NCI-H446 treated with DMSO at 0.1 percent for 48 hours (cell line): Measurements from ENCODE around the gene ZBTB1.

Experiments used
- DNase-seq: peaks from one replicate; lab custom pipeline; 2025; lab: John Stamatoyannopoulos, UW

Gene ZBTB1

DNA sequence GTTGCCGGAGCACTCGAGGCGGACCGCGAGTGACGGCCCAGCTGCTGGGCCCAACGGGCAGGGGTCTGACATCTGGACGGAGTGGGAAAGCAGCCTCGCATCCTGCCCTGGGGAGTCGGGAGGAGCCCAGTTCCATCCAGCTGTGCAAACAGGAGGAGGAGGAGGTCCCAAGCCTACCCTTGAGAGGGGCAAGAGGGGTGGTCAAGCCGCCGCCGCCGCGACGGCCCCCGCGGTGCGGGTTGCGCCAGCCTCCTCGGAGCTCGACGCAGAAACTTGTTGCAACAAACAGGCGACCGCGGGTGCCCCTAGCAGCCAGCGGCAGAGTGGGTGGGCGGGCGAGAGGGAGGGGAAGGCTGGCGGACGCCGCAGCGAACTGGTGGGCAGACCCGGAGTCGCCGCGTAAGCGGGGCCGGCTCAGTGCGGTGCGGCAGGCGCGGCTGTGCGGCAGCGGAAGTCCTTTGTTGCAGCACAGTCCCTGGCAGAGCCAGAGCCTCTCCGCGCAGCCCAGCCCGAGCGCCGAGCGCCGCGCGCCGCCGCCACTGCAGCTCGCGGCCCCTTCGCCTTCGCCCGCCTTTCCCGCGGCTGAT, at the start of gene ZBTB1:
ZBTB1 (plus strand) TSS at position 461 of the 587 bp plus-strand sequence. CDS start 16,735 bp downstream, outside the sequence.
- peak; percentile 77 for DNase-seq

DNA sequence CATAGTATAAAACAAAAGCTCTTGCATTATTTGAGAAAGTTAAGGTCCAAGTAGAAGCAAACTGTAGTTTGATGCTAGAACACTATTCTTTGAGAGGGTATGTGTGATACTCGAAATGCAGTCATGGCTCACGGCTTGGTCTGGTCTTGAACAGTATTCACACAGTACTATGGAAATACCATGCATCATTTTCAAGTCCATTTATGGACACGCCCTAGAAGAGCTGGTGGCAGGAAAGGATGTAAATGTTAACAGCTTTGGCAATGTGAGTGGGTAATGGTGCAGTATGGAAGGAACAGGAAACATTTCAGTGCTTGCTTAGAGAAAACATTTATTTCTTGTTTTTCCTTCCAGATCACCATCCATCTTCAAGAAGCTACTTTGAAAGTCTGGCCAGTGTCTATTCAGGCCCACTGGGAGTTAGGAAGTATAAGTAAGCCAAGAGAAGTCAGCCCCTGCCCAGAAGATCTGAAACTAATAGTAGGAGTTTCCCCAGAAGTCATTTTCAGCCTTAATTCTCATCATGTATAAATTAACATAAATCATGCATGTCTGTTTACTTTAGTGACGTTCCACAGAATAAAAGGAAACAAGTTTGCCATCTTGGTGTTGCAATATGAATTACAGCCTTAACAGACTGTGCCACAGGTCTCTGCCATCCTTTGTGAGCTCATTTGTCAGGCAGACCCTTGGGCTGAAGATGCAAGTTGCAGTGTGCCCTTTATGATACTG, 45.0 kb upstream of the ZBTB1 start:
- DNase-seq: no peak

DNA sequence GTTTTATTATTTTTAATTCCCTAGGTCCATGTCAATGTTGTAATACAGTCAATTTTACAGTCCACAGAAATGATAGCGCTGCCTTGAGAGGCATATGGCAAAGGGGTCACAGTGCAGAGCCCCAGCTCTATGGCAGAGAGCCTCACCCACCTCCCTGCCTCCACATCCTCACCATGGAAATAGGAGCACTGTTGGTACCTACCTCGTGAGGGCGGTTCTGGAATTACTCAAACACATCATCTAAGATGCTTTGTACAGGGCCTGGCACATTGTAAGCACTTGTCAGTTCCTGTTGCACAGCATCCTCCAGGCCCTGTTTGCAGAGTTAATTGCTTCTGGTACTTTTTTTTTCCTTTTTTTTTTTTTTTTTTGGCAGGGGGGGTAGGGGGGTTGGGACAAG, 43.3 kb upstream of the ZBTB1 start:
- DNase-seq: no peak

GRCh38 chr14:64463195-64463594, 41.4 kb upstream of the ZBTB1 start:
- no peak for DNase-seq

- no peak for DNase-seq
Observed at GRCh38 chr14:64463873-64464272, 40.7 kb upstream of the ZBTB1 start.

- no peak for DNase-seq
Observed at GRCh38 chr14:64464651-64465050, 39.9 kb upstream of the ZBTB1 start.

- no peak for DNase-seq
Observed at GRCh38 chr14:64465191-64465822, 39.3 kb upstream of the ZBTB1 start, which contains the start of gene AKAP5. AKAP5 (plus strand) TSS chr14:64465499; CDS start chr14:64468395, 2,896 bp downstream.

DNA sequence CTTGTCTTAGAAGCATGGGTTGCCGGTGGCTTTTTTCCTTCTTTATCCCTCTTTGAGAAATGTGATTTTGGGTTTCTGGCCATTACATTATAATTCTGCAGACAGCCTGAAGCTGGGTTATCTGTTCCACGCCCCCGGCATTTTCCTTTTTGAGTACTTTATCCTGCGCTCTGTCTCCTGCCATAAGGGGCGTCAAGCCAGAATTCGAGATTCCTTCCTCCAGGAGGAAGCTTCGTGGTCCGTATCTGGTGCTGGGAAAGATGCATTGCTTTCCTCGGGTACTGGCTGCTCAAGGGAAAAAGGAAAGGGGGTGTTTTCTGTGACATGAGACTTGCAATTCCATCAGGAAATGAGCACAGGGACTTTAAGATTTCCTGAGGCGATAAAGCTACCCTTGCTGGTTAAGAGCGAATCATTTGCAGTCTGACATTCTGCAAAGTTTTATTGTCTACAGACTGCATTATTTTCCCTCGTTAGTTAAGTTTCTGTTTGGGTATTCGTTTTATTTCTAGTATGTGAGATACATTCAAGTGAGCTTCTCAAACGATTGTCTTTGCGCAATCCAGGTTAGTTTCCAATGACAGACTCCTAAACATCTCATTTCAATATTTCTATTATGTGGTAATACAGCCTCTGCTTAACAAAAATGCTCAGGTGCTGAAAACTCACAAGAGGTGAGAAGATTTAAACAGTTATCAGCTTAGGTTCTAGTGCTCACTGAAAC, 38.6 kb upstream of the ZBTB1 start:
- DNase-seq: no peak

- no peak for DNase-seq
Observed at GRCh38 chr14:64467101-64467500, 37.5 kb upstream of the ZBTB1 start.

DNA sequence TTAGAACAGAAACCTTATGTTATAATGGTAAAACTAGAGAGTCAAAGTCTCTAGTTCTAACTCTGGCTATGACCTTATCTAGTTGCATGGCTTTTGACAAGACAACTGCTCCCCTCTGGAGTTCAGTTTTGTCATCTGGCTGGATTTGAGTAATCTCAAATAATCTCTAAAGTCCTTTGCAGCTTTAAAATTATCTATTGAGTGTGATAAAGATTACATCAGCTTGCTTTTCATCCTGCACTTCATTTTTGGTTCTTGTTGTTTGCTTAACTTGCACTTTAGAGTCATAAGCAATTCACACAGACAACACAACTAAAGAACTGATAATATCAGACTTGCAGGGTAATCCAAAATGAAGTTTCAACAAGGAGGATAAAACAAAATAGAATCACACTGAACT, 37.0 kb upstream of the ZBTB1 start:
- DNase-seq: no peak

DNA sequence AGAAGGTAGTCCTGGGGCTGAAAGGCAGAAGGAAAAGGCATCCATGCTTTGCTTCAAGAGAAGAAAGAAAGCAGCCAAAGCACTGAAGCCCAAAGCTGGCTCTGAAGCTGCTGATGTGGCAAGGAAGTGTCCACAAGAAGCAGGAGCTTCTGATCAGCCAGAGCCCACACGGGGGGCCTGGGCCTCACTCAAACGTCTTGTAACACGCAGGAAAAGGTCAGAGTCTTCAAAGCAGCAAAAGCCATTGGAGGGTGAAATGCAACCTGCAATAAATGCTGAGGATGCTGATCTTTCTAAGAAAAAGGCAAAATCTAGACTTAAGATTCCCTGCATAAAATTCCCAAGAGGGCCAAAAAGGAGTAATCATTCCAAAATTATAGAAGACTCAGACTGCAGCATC, 36.1 kb upstream of the ZBTB1 start:
- no peak for DNase-seq

DNA sequence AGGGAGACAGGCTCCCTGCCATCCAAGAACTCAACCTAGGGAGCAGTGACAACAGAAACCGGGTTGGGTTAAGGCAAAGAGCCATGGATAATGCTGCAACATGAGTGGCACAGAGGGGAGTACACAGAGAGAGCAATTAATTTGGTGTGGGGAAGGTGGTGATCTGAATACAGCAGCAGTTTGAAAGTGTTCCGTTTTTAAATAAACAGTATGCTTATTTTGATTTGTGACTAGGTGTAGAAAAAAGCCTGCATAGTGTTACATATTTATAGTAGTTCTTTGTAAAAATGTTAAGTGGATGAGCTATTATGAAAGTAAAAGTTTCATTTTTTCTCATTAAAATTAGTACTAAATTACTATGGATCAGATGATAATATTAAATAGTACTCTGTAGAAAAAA, 30.5 kb upstream of the ZBTB1 start:
- DNase-seq: no peak

DNA sequence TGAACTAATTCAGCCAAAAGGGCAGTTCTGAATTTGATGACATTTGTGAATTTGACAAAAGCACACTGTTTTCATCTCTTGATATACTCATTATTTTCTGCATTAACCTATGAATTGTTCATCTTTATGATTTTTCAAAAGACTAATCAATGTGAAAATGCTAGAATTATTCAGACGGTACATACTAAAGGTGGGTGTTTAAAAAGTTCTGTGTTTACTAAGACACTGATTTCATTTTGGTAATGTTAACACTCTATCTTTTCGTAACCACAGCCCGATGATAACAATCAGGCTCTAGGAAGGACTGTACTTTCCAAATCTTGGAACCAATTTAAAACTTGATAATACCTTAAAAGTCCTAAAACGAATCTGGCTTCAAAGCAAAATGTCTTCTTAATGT, 29.9 kb upstream of the ZBTB1 start:
- no peak for DNase-seq

DNA sequence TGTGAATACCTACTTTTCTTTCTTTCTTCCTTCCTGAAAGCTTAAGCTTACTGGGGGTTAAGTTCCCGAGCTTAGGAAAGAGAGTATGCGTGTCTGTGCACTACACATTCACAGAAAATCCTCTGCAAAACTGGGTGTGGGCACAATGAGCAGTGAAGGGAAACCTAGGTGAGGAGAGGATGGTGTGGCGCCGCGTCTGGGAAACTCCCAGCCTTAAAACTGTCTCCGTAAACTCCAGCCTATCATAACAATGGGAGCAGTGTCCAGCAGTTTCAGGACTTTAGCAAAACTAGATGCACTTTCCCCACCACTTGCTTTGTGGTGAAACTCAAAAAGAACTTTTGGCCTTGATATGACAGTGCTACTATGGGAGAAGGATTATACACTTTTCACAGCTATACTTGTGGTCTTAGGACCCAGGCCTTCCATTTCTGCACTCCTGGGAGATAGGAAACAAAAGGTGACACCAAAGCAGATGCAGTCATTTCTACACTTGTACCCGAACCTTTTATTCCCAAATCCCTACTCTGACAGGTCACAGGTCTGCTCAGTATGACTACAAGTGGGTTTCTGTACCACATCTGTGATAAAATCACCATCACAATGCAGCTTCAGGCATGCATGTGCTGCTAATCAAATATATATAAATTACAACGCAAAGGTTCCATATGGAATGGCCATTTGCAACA, 28.8 kb upstream of the ZBTB1 start:
- DNase-seq: no peak

DNA sequence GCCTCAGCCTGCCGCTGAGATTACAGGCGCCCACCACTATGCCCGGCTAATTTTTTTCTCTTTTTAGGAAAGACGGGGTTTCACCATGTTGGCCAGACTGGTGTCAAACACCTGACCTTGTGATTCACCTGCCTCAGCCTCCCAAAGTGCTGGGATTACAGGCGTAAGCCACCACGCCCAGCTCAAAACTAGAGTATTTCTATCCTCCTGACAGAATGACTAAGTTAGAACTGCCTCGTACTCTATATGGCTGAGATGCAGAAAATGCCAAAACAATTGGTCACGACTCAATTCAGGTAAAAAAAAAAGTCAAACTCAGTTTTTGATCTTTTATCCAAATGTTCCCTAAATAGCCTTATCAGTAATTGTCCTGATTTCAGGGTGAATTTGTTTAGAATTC, 28.1 kb upstream of the ZBTB1 start:
- DNase-seq: no peak

DNA sequence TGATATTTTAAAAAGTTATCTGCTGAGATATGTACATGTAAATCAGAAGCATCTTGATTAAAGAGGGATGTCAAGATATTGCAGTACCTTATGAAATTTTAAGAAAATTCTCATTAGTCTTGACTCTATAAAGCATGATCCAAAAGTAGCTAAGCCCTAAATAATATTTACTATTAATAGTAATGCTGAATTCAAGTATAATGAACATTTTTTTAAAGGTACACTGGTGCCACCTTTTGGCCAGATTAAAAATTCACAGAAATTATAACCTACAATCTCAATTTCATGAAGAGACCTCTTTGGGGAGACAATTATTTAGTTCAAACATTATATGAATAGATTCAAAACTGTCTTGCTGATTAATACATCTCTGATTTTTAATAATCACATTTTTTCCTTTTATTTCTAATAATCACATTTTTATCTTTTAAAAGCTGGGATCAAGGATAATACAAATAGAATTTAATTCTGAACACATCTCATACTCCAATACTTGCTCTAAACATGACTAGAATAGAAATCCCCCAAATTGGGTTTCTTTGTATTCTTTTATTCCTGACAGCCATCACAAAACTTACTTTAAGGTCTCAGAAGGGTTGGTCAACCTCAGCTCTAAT, 25.8 kb upstream of the ZBTB1 start:
- DNase-seq: peak; percentile 1

GRCh38 chr14:64488590-64489099, 15.9 kb upstream of the ZBTB1 start:
- no peak for DNase-seq

DNA sequence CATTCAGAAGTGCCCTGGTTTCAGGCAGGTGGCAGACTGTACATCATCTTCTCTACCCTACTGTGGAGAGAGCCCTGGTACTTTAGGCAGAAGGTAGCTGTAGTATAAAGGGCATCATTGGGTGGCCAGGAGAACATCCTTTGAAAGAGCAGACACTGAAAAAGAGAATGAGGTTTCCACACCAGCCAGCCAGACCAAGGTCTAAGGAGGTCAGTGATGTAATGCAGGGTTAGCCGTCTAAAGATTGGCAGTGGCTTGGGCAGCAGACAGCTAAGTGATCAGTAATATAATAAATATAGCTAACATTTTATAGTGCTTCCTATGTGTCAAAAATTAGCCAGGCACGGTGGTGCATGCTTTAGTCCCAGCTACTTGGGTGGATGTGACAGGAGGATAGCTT, 12.9 kb upstream of the ZBTB1 start:
- DNase-seq: no peak

- DNase-seq: no peak
Observed at GRCh38 chr14:64493455-64493854, 11.1 kb upstream of the ZBTB1 start.

DNA sequence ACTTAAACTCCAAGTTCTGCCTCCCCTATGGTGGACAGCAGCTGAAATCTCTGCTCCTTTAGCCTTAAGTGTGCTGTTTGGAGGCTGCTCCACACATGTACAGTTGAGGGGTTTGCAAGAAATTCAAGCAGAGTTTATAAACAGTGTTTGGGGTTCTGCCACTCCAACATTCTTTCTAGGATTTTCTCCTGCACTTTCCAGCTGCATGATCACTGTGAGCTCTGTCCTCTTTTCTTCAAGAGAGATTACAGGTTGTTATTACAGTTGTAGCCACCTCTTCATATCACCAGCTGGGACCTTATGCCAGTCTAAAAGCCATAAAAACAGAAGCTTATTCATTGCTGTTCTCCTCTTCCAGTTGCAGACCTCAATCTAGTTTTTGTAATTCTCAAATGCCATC, 9.3 kb upstream of the ZBTB1 start:
- DNase-seq: no peak

DNA sequence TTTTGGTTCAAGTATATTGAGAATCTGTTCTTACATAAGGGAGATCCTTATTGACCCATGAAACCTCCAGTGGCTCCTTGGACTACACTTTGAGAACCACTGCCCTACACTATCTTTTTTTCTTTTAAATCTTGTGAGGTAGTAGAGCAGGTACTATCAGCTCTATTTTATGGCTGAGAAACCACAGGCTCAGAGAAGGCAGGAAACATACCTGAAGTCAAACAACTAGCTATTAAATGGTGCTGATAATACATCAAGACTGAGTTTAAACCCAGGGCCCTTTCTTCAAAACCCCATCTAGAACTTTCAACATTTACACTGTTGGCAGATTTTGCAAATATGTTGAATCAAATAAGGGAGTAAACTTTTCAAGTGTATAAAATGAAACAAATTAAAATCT, 7.8 kb upstream of the ZBTB1 start:
- no peak for DNase-seq
